ENCODE measurements around the gene OR11L1. TPM values are rescaled to one million over a fixed set of nuclear protein-coding genes. Genes with fewer than 3 reads are reported as not detected.

OR11L1 gene
- total RNA-seq, 1 donor from 2014 or later = not detected

GRCh38 chr1:247822060-247822459 lies 19.6 kb downstream of the OR11L1 start:
- no peak for FAIRE-seq
- no peak for DNase-seq (ENCODE audit: low spot score in 2 of 2)

- FAIRE-seq (no peak), DNase-seq (ENCODE audit: low spot score in 2 of 2) (no peak)
These were observed 29.1 kb downstream of the OR11L1 start for GRCh38 chr1:247812637-247813036.

GRCh38 chr1:247797518-247797917 lies 44.2 kb downstream of the OR11L1 start:
- DNase-seq (ENCODE audit: low spot score in 2 of 2) (no peak), FAIRE-seq (no peak)

Other genes with a start within 250 kb of the OR11L1 start
- gene OR2G3, start 236.3 kb downstream of the OR11L1 start, total RNA-seq = not detected
- not detected for gene OR13G1, start 162.2 kb downstream of the OR11L1 start, total RNA-seq
- not detected for gene OR6F1, start 125.2 kb downstream of the OR11L1 start, total RNA-seq
- not detected for gene OR14K1, start 103.3 kb downstream of the OR11L1 start, total RNA-seq
- gene OR14A2, start 93.8 kb downstream of the OR11L1 start, total RNA-seq = not detected
- gene OR1C1, start 81.3 kb downstream of the OR11L1 start, total RNA-seq = not detected
- not detected for gene OR14A16, start 17.8 kb downstream of the OR11L1 start, total RNA-seq
- 3.3 TPM for gene TRIM58, start 15.3 kb upstream of the OR11L1 start, total RNA-seq
- 2.9 TPM for gene OR2W3, start 53.7 kb upstream of the OR11L1 start, total RNA-seq
- not detected for gene OR2T8, start 78.4 kb upstream of the OR11L1 start, total RNA-seq
- gene OR2AJ1, start 83.0 kb upstream of the OR11L1 start, total RNA-seq = not detected
- gene OR2L8, start 107.0 kb upstream of the OR11L1 start, total RNA-seq = 0.82 TPM
- gene OR2AK2, start 123.3 kb upstream of the OR11L1 start, total RNA-seq = 0.41 TPM
- gene OR2L5, start 171.8 kb upstream of the OR11L1 start, total RNA-seq = 0.41 TPM
- gene OR2L2, start 188.2 kb upstream of the OR11L1 start, total RNA-seq = 0.41 TPM
- 0.41 TPM for gene OR2L3, start 204.9 kb upstream of the OR11L1 start, total RNA-seq

Data from frontal cortex (tissue), 4 donors.